ENCODE measurements around the gene KCTD6.
A peak's percentile ranks its signal among the peaks of the same experiment; 100 is the strongest.

- peak; percentile 39 to 62 for TF ChIP-seq POLR2A (IDR thresholded peaks at IDR 0.05)
- peak; percentile 18 to 84 (median 76) for TF ChIP-seq CTCF (IDR thresholded peaks at IDR 0.05)
These were observed at the start of gene KCTD6 for GRCh38 chr3:58491506-58492402.

Measured in gastroesophageal sphincter (tissue), 3 donors.